ENCODE measurements around the gene SLC66A2. TPM values are rescaled to one million over a fixed set of nuclear protein-coding genes. Genes with fewer than 3 reads are reported as not detected.
"Not testable (repeated sequence)": the region's sequence is repeated elsewhere in the genome, so short reads cannot be mapped to it uniquely, and the experiment has no call there.

SLC66A2 gene
- total RNA-seq, 1 donor = 35.8 TPM

DNA sequence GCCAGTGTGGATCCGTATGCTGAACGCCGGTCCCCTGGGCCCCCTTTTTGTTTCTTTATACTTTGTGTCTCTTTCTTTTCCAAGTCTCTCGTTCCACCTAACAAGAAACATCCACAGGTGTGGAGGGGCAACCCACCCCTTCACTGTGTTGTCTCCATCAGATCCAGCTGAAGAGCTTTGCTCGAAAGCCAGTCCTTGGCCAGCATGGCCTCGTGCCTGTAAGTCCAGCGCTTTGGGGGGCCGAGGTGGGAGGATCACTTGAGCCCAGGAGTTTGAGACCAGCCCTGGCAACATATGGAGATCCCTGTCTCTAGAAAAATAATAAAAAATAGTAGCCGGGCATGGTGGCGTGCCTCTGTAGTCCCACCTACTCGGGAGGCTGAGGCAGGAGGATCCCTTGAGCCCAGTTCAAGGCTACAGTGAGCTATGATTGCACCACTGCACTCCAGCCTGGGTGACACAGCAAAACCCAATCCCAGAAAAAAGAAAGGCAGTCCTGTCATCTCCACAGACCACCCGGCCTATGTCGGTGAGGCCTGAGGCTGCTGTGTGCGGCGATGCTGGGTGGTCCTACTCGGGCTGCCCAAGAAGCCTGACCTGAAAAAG is 9.6 kb upstream of the SLC66A2 start:
- H3K4me2 ChIP-seq (ENCODE audit: insufficient read depth, low read length) = no peak overlapping the region
- H3K27ac ChIP-seq (ENCODE audit: low read depth, low read length) = no peak overlapping the region
- DNase-seq (ENCODE audit: insufficient read length, low spot score, missing footprints) = no peak
- H3K9me3 ChIP-seq (ENCODE audit: low read depth, low read length) = no peaks in the 10 kb centered on the region
- peaks cover 12% of the 10 kb centered on the region for H3K79me2 ChIP-seq (ENCODE audit: insufficient read depth, low read length)
- H3K4me1 ChIP-seq (ENCODE audit: insufficient read depth, low read length) = peaks cover 44% of the 10 kb centered on the region
- TF ChIP-seq, protein P1, sequence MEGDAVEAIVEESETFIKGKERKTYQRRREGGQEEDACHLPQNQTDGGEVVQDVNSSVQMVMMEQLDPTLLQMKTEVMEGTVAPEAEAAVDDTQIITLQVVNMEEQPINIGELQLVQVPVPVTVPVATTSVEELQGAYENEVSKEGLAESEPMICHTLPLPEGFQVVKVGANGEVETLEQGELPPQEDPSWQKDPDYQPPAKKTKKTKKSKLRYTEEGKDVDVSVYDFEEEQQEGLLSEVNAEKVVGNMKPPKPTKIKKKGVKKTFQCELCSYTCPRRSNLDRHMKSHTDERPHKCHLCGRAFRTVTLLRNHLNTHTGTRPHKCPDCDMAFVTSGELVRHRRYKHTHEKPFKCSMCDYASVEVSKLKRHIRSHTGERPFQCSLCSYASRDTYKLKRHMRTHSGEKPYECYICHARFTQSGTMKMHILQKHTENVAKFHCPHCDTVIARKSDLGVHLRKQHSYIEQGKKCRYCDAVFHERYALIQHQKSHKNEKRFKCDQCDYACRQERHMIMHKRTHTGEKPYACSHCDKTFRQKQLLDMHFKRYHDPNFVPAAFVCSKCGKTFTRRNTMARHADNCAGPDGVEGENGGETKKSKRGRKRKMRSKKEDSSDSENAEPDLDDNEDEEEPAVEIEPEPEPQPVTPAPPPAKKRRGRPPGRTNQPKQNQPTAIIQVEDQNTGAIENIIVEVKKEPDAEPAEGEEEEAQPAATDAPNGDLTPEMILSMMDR (IDR thresholded peaks at IDR 0.05; ENCODE audit: extremely low read depth, low read depth, low read length) = no peak
- H2AFZ ChIP-seq (ENCODE audit: low read length) = no peak overlapping the region
- no peaks in the 10 kb centered on the region for H4K20me1 ChIP-seq (ENCODE audit: insufficient read depth, low read length)
- H3K27me3 ChIP-seq (ENCODE audit: insufficient read depth, low read length) = no peaks in the 10 kb centered on the region
- H3K36me3 ChIP-seq (ENCODE audit: insufficient read depth, low read length) = no peaks in the 10 kb centered on the region
- H3K4me3 ChIP-seq (ENCODE audit: insufficient read depth, low read length) = no peak overlapping the region

DNA sequence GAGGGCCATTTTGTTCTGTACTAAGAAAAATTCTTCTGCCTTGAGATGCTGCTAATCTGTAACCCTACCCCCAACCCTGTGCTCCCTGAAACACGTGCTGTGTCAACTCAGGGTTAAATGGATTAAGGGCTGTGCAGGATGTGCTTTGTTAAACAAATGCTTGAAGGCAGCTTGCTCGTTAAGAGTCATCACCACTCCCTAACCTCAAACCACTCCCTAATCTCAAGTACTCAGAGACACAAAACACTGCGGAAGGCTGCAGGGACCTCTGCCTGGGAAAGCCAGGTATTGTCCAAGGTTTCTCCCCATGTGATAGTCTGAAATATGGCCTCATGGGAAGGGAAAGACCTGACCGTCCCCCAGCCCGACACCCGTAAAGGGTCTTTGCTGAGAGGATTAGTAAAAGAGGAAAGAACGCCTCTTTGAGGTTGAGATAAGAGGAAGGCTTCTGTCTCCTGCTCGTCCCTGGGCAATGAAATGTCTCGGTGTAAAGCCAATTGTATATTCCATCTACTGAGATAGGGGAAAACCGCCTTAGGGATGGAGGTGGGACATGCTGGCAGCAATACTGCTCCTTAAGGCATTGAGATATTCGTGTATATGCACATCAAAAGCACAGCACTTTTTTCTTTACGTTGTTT is 8.8 kb upstream of the SLC66A2 start:
- DNase-seq (ENCODE audit: insufficient read length, low spot score, missing footprints); H3K79me2 ChIP-seq (ENCODE audit: insufficient read depth, low read length); H3K27ac ChIP-seq (ENCODE audit: low read depth, low read length); H3K27me3 ChIP-seq (ENCODE audit: insufficient read depth, low read length); H4K20me1 ChIP-seq (ENCODE audit: insufficient read depth, low read length); H3K9me3 ChIP-seq (ENCODE audit: low read depth, low read length); H3K36me3 ChIP-seq (ENCODE audit: insufficient read depth, low read length): not testable (repeated sequence)
- H2AFZ ChIP-seq (ENCODE audit: low read length) = peak overlapping the region; percentile 64
- H3K4me3 ChIP-seq (ENCODE audit: insufficient read depth, low read length) = peak overlapping the region; percentile 8
- peaks cover 39% of the 10 kb centered on the region for H3K4me1 ChIP-seq (ENCODE audit: insufficient read depth, low read length)
- H3K4me2 ChIP-seq (ENCODE audit: insufficient read depth, low read length) = peak overlapping the region; percentile 47

DNA sequence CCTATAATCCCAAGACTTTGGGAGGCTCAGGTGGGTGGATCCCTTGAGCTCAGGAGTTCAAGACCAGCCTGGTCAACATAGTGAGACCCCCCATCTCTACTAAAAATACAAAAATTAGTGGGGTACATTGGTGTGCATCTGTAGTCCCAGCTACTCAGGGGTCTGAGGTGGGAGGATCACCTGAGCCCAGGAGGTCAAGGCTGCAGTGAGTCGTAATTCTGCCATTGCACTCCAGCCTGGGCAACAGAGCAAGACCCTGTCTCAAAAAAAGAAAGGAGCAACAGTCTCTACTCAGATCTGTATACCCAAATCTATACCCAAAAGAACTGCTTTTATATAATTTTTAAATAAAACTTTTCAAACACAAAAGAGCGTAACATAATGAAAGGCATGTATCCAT is 7.5 kb upstream of the SLC66A2 start:
- H4K20me1 ChIP-seq (ENCODE audit: insufficient read depth, low read length) = no peaks in the 10 kb centered on the region
- H3K27ac ChIP-seq (ENCODE audit: low read depth, low read length) = no peak overlapping the region
- H3K4me1 ChIP-seq (ENCODE audit: insufficient read depth, low read length) = peaks cover 33% of the 10 kb centered on the region
- no peak for DNase-seq (ENCODE audit: insufficient read length, low spot score, missing footprints)
- no peaks in the 10 kb centered on the region for H3K36me3 ChIP-seq (ENCODE audit: insufficient read depth, low read length)
- H3K27me3 ChIP-seq (ENCODE audit: insufficient read depth, low read length) = no peaks in the 10 kb centered on the region
- no peak overlapping the region for H3K4me3 ChIP-seq (ENCODE audit: insufficient read depth, low read length)
- TF ChIP-seq, protein P1 (IDR thresholded peaks at IDR 0.05; ENCODE audit: extremely low read depth, low read depth, low read length) = no peak
- no peaks in the 10 kb centered on the region for H3K79me2 ChIP-seq (ENCODE audit: insufficient read depth, low read length)
- H3K4me2 ChIP-seq (ENCODE audit: insufficient read depth, low read length) = no peak overlapping the region
- no peaks in the 10 kb centered on the region for H3K9me3 ChIP-seq (ENCODE audit: low read depth, low read length)
- H2AFZ ChIP-seq (ENCODE audit: low read length) = no peak overlapping the region

DNA sequence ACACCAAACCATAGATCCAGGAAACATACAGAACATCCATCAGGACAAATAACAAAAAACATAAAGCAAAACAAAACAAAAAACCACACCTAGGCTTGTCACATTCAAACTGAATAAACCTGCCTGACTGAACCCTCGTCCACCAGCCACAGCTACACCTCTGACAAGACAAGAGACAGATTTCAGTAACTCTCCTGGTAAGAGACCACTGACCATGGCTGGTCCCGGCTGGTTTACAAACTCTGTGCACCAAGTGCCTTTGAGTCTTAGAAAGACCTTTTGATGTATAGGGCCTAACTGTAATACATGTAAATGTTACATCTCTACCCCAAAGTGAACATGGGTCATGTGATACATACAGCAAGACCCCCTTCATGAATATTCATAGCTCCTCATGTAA is 4.8 kb upstream of the SLC66A2 start:
- Histone ChIP-seq H3K27ac (ENCODE audit: low read depth, low read length) (no peak overlapping the region), H3K4me3 (ENCODE audit: insufficient read depth, low read length) (no peak overlapping the region), H3K79me2 (ENCODE audit: insufficient read depth, low read length) (no peaks in the 10 kb centered on the region), H3K27me3 (ENCODE audit: insufficient read depth, low read length) (no peaks in the 10 kb centered on the region), H3K9me3 (ENCODE audit: low read depth, low read length) (no peaks in the 10 kb centered on the region), H3K36me3 (ENCODE audit: insufficient read depth, low read length) (no peaks in the 10 kb centered on the region), H3K4me2 (ENCODE audit: insufficient read depth, low read length) (no peak overlapping the region), H3K4me1 (ENCODE audit: insufficient read depth, low read length) (peaks cover 12% of the 10 kb centered on the region), H2AFZ (ENCODE audit: low read length) (no peak overlapping the region), H4K20me1 (ENCODE audit: insufficient read depth, low read length) (no peaks in the 10 kb centered on the region)
- no peak for DNase-seq (ENCODE audit: insufficient read length, low spot score, missing footprints)
- TF ChIP-seq, protein P1 (IDR thresholded peaks at IDR 0.05; ENCODE audit: extremely low read depth, low read depth, low read length) = no peak

All from osteoblast (primary cell).